Activated CD4-positive, alpha-beta T cell treated with anti-CD3 and anti-CD28 coated beads, Interleukin-2, amount 50 U/mL, for 1 hour (primary cell): ENCODE measurements around the gene FARS2.

Experiments used
- DNase-seq: peaks from one replicate; pipeline ENCODE4 v3.0.0-alpha.2; 2020

FARS2 gene

GRCh38 chr6:5595184-5595583 is 333.9 kb downstream of the FARS2 start:
- DNase-seq: no peak

- no peak for DNase-seq
Observed at GRCh38 chr6:5597413-5597812, 336.1 kb downstream of the FARS2 start.

GRCh38 chr6:5598123-5598522 is 336.8 kb downstream of the FARS2 start:
- no peak for DNase-seq

- no peak for DNase-seq
Observed at GRCh38 chr6:5599127-5599526, 337.8 kb downstream of the FARS2 start.

- no peak for DNase-seq
Observed at GRCh38 chr6:5605937-5606336, 344.6 kb downstream of the FARS2 start.

- DNase-seq: no peak
Observed at GRCh38 chr6:5606546-5606945, 345.2 kb downstream of the FARS2 start.

- DNase-seq: no peak
Observed at GRCh38 chr6:5610640-5611039, 349.3 kb downstream of the FARS2 start.

GRCh38 chr6:5617179-5617578 is 355.9 kb downstream of the FARS2 start:
- DNase-seq: no peak

- DNase-seq: peak; percentile 9
Observed at GRCh38 chr6:5619249-5619648, 357.9 kb downstream of the FARS2 start.

GRCh38 chr6:5622276-5623005 is 361.1 kb downstream of the FARS2 start:
- DNase-seq: no peak

- DNase-seq: no peak
Observed at GRCh38 chr6:5623769-5624168, 362.5 kb downstream of the FARS2 start.

- DNase-seq: no peak
Observed at GRCh38 chr6:5624256-5624655, 362.9 kb downstream of the FARS2 start.

GRCh38 chr6:5626727-5627426 is 365.6 kb downstream of the FARS2 start:
- DNase-seq: no peak

- DNase-seq: no peak
Observed at GRCh38 chr6:5630636-5631035, 369.3 kb downstream of the FARS2 start.

GRCh38 chr6:5632348-5632935 is 371.1 kb downstream of the FARS2 start:
- DNase-seq: no peak

GRCh38 chr6:5634525-5634924 is 373.2 kb downstream of the FARS2 start:
- no peak for DNase-seq

GRCh38 chr6:5636210-5637030 is 375.1 kb downstream of the FARS2 start:
- DNase-seq: no peak

- DNase-seq: no peak
Observed at GRCh38 chr6:5637714-5638113, 376.4 kb downstream of the FARS2 start.

- DNase-seq: no peak
Observed at GRCh38 chr6:5638666-5639065, 377.4 kb downstream of the FARS2 start.

GRCh38 chr6:5639193-5639592 is 377.9 kb downstream of the FARS2 start:
- no peak for DNase-seq

GRCh38 chr6:5640614-5641013 is 379.3 kb downstream of the FARS2 start:
- no peak for DNase-seq

- no peak for DNase-seq
Observed at GRCh38 chr6:5644523-5645185, 383.3 kb downstream of the FARS2 start.
